Upper lobe of left lung (tissue), 6 donors: ENCODE results near the gene CNTFR. TPM values are rescaled to one million over a fixed set of nuclear protein-coding genes. Genes with fewer than 3 reads are reported as not detected.

ENCODE experiments used
- ATAC-seq, 2 donors: fragments of 200-7000 bp; cut with Tn5 transposase; one replicate each; pipeline ENCODE4 v1.9.1; 2022; ENCODE audit warnings: mild to moderate bottlenecking in 2 of 2, moderate library complexity in 2 of 2; ENCODE audit not compliant: low FRiP score in 2 of 2
- DNase-seq, 2 donors: peaks; one replicate each; pipeline ENCODE4 v3.0.0-alpha.2; 2019 to 2020
- H3K27ac ChIP-seq, 4 donors: fragments of 200-600 bp; sonication (generic); one replicate each; pipeline ENCODE4 v1.5.1; 2016 to 2019
- H3K27me3 ChIP-seq, 4 donors: fragments of 200-600 bp; sonication (generic); one replicate each; pipeline ENCODE4 v1.5.1; 2017 to 2019
- H3K36me3 ChIP-seq, 4 donors: fragments of 200-600 bp; sonication (generic); one replicate each; pipeline ENCODE4 v1.5.1; 2016 to 2019
- H3K4me1 ChIP-seq, 4 donors: fragments of 200-600 bp; sonication (generic); one replicate each; pipeline ENCODE4 v1.5.1; 2018 to 2019
- H3K4me3 ChIP-seq, 4 donors: fragments of 200-600 bp; sonication (generic); one replicate each; pipeline ENCODE4 v1.5.1; 2017 to 2019; ENCODE audit warnings: mild to moderate bottlenecking in 2 of 4, moderate library complexity in 1 of 4
- H3K9me3 ChIP-seq, 4 donors: fragments of 200-600 bp; sonication (generic); one replicate each; pipeline ENCODE4 v1.5.1; 2018 to 2019
- EP300 ChIP-seq, 4 donors: sonication (generic); formaldehyde crosslinking; IDR thresholded peaks; one replicate each; pipeline ENCODE4 v1.5.1; 2017; ENCODE audit warnings: antibody characterized with exemption in 4 of 4, control low read depth in 2 of 4
- POLR2A ChIP-seq, 4 donors: fragments of 450-650 bp; IDR thresholded peaks; one replicate each; pipeline ENCODE4 v1.5.1; 2016 to 2017; ENCODE audit warnings: antibody characterized with exemption in 4 of 4, mild to moderate bottlenecking in 2 of 4
- POLR2AphosphoS5 ChIP-seq, 2 donors: sonication (generic); formaldehyde crosslinking; IDR thresholded peaks; one replicate each; pipeline ENCODE4 v1.5.1; 2017; ENCODE audit warnings: antibody characterized with exemption in 2 of 2
- WGBS, 2 donors: methylation state at CpG; one replicate each; pipeline ENCODE4 v1.1.5; 2017 to 2018; 5-methylcytosine and 5-hydroxymethylcytosine counted together
- total RNA-seq, 6 donors: library from RNA; depleted of rRNA in 4 of 6; stranded (reverse); fragments of >200 nt in 4 of 6; gene quantifications; one replicate each; pipeline versions ENCODE4 v1.1.0 to v1.2.1, GENCODE V29; 2016 to 2021
- TF ChIP-seq, protein P1 (sequence below), 6 experiments: fragments of 450-650 bp in 4 of 6; fragments of 200-600 bp in 2 of 6; sonication (generic) in 2 of 6; IDR thresholded peaks; one replicate each; pipeline ENCODE4 v1.5.1; 2016 to 2019; ENCODE audit warnings: antibody characterized with exemption in 6 of 6
- donor health status: DM: no; HTN: no; CAD: no; lungs with moderate emphysema.
- donor health status: DM: no; HTN: yes; CAD: no; lungs with severe emphysema.

CNTFR gene
- total RNA-seq, 6 donors from 2014 or later = 0.30 to 3.3 (median 0.69) TPM; not detected in 1

- no peaks in the 10 kb centered on the region for H3K27me3 ChIP-seq
- H3K9me3 ChIP-seq = no peaks in the 10 kb centered on the region
- ATAC-seq (no peak), DNase-seq (no peak)
- WGBS, 2 donors = 63 to 77% methylated on average over 6 of the region's 6 CpGs
- no peaks in the 10 kb centered on the region for H3K36me3 ChIP-seq
- no peak overlapping the region for H3K27ac ChIP-seq
- TF ChIP-seq, protein P1, sequence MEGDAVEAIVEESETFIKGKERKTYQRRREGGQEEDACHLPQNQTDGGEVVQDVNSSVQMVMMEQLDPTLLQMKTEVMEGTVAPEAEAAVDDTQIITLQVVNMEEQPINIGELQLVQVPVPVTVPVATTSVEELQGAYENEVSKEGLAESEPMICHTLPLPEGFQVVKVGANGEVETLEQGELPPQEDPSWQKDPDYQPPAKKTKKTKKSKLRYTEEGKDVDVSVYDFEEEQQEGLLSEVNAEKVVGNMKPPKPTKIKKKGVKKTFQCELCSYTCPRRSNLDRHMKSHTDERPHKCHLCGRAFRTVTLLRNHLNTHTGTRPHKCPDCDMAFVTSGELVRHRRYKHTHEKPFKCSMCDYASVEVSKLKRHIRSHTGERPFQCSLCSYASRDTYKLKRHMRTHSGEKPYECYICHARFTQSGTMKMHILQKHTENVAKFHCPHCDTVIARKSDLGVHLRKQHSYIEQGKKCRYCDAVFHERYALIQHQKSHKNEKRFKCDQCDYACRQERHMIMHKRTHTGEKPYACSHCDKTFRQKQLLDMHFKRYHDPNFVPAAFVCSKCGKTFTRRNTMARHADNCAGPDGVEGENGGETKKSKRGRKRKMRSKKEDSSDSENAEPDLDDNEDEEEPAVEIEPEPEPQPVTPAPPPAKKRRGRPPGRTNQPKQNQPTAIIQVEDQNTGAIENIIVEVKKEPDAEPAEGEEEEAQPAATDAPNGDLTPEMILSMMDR (IDR thresholded peaks at IDR 0.05) = no peak
- TF ChIP-seq POLR2AphosphoS5 (IDR thresholded peaks at IDR 0.05) (no peak), POLR2A (IDR thresholded peaks at IDR 0.05) (no peak)
- no peak overlapping the region for H3K4me3 ChIP-seq
- no peaks in the 10 kb centered on the region for H3K4me1 ChIP-seq
Observed at GRCh38 chr9:34601937-34602573, 12.5 kb upstream of the CNTFR start.

- TF ChIP-seq EP300 (IDR thresholded peaks at IDR 0.05) = no peak
- no peak for TF ChIP-seq POLR2AphosphoS5 (IDR thresholded peaks at IDR 0.05)
- TF ChIP-seq, protein P1 (IDR thresholded peaks at IDR 0.05) = no peak
- no peak for TF ChIP-seq POLR2A (IDR thresholded peaks at IDR 0.05)
- H3K27me3 ChIP-seq = no peaks in the 10 kb centered on the region
- H3K9me3 ChIP-seq = no peaks in the 10 kb centered on the region
- ATAC-seq (no peak), DNase-seq (no peak)
- no peaks in the 10 kb centered on the region for H3K4me1 ChIP-seq
- H3K4me3 ChIP-seq = no peak overlapping the region
- H3K27ac ChIP-seq = no peak overlapping the region
- WGBS, 2 donors = 22% methylated on average over 1 of the region's 1 CpG; no CpG with 5 or more reads in 1 of the 2 donors
- H3K36me3 ChIP-seq = no peaks in the 10 kb centered on the region
Observed at GRCh38 chr9:34600908-34601307, 11.4 kb upstream of the CNTFR start.

GRCh38 chr9:34599546-34599945 is 10.0 kb upstream of the CNTFR start:
- Histone ChIP-seq H3K4me3 (no peak overlapping the region), H3K27ac (no peak overlapping the region), H3K36me3 (no peaks in the 10 kb centered on the region), H3K9me3 (no peaks in the 10 kb centered on the region), H3K27me3 (no peaks in the 10 kb centered on the region), H3K4me1 (no peaks in the 10 kb centered on the region)
- WGBS, 2 donors = 35 to 54% methylated on average over 1 of the region's 1 CpG
- ATAC-seq (no peak), DNase-seq (no peak)
- TF ChIP-seq, protein P1 (IDR thresholded peaks at IDR 0.05) = no peak
- no peak for TF ChIP-seq POLR2AphosphoS5 (IDR thresholded peaks at IDR 0.05)
- no peak for TF ChIP-seq POLR2A (IDR thresholded peaks at IDR 0.05)
- TF ChIP-seq EP300 (IDR thresholded peaks at IDR 0.05) = no peak

DNA sequence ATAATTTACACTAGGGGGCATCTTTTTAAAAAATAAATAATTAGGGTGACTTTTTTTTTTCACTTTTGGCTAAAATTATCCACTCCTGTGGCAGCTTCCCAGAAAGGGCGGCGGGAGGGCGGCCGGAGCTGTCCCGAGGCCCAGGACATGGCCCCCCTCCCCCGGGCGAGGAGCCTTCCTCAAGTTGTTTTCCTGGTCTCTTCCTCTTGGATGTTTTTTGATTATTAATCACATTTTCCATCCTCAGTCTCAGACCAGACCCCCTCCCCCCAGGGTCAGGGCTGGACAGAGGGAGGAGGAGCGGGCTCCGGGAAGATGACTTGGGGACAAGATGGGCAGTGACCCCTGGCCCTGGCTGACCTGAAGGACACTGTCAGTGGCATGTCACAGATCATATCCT is 4.7 kb upstream of the CNTFR start:
- no peaks in the 10 kb centered on the region for H3K36me3 ChIP-seq
- peaks cover 0 to 35% (median 18%) of the 10 kb centered on the region in 4 donors for H3K27me3 ChIP-seq
- ATAC-seq (no peak), DNase-seq (peak in 1 of 2 donors; percentile 74)
- TF ChIP-seq POLR2A (IDR thresholded peaks at IDR 0.05) = no peak
- no peak for TF ChIP-seq POLR2AphosphoS5 (IDR thresholded peaks at IDR 0.05)
- no peak for TF ChIP-seq EP300 (IDR thresholded peaks at IDR 0.05)
- TF ChIP-seq, protein P1 (IDR thresholded peaks at IDR 0.05) = no peak
- H3K9me3 ChIP-seq = no peaks in the 10 kb centered on the region
- 57 to 68% methylated on average over 9 of the region's 9 CpGs for WGBS, 2 donors
- H3K4me3 ChIP-seq = no peak overlapping the region
- H3K4me1 ChIP-seq = peaks cover 36 to 40% (median 37%) of the 10 kb centered on the region in 4 donors
- no peak overlapping the region for H3K27ac ChIP-seq
